Neuronal stem cell (in vitro differentiated cells): ENCODE results near the gene GALM.
"Not testable (repeated sequence)": the region's sequence is repeated elsewhere in the genome, so short reads cannot be mapped to it uniquely, and the experiment has no call there.

Experiments
- DNase-seq: peaks from one replicate; pipeline ENCODE4 v3.0.0-alpha.2; 2013; ENCODE audit warnings: low spot score
- H2AFZ ChIP-seq: one replicate; pipeline ENCODE4 v1.6.1; 2013; ENCODE audit warnings: mild to moderate bottlenecking, low read length, inconsistent platforms
- H2AK5ac ChIP-seq: 2 replicates; pipeline ENCODE4 v1.6.1; 2013; ENCODE audit warnings: low read depth, mild to moderate bottlenecking, inconsistent platforms, low read length, moderate library complexity, mixed read lengths
- H2BK120ac ChIP-seq: 2 replicates; pipeline ENCODE4 v1.6.1; 2013; ENCODE audit warnings: low read depth, mild to moderate bottlenecking, inconsistent platforms, low read length, moderate library complexity, mixed read lengths
- H2BK12ac ChIP-seq: one replicate; pipeline ENCODE4 v1.6.1; 2013; ENCODE audit warnings: low read length, inconsistent platforms
- H2BK15ac ChIP-seq: 2 replicates; pipeline ENCODE4 v1.6.1; 2013; ENCODE audit warnings: mild to moderate bottlenecking, low read length, inconsistent platforms, mixed read lengths
- H2BK5ac ChIP-seq: one replicate; pipeline ENCODE4 v1.6.1; 2013; ENCODE audit warnings: inconsistent platforms, mild to moderate bottlenecking, low read length, moderate library complexity
- H3K14ac ChIP-seq: one replicate; pipeline ENCODE4 v1.6.1; 2013; ENCODE audit warnings: low read length, inconsistent platforms
- H3K18ac ChIP-seq: 2 replicates; pipeline ENCODE4 v1.6.1; 2013; ENCODE audit warnings: low read length, inconsistent platforms
- H3K23ac ChIP-seq: 2 replicates; pipeline ENCODE4 v1.6.1; 2013; ENCODE audit warnings: low read depth, mild to moderate bottlenecking, mixed read lengths, low read length, inconsistent platforms; ENCODE audit not compliant: poor library complexity
- H3K27ac ChIP-seq: replicated peaks from 3 replicates; pipeline ENCODE4 v1.5.1; 2013; ENCODE audit warnings: low read length, inconsistent platforms
- H3K27me3 ChIP-seq, 3 experiments: 2 replicates each; pipeline ENCODE4 v1.6.1; 2013; ENCODE audit warnings: low read length in 3 of 3, mild to moderate bottlenecking in 2 of 3, inconsistent platforms in 1 of 3, low read depth in 1 of 3, mixed read lengths in 1 of 3, moderate library complexity in 1 of 3; ENCODE audit not compliant: control insufficient read depth in 3 of 3, insufficient read depth in 3 of 3
- H3K36me3 ChIP-seq, 2 donors: replicated peaks in 1 of 2; 2 replicates each; pipeline ENCODE4 v1.6.1; 2013; ENCODE audit warnings: low read length in 2 of 2; ENCODE audit not compliant: control insufficient read depth in 2 of 2, insufficient read depth in 2 of 2
- H3K4ac ChIP-seq: 2 replicates; pipeline ENCODE4 v1.6.1; 2013; ENCODE audit warnings: inconsistent platforms, mild to moderate bottlenecking, low read length, moderate library complexity
- H3K4me1 ChIP-seq, 2 donors: 1 replicate in 1 of 2; 2 replicates in 1 of 2; pipeline ENCODE4 v1.6.1; 2013; ENCODE audit warnings: low read length in 2 of 2, low read depth in 1 of 2; ENCODE audit not compliant: control insufficient read depth in 2 of 2, insufficient read depth in 1 of 2
- H3K4me2 ChIP-seq: one replicate; pipeline ENCODE4 v1.6.1; 2013; ENCODE audit warnings: mild to moderate bottlenecking, low read length, inconsistent platforms; ENCODE audit not compliant: insufficient read depth, poor library complexity, severe bottlenecking
- H3K4me3 ChIP-seq, 2 donors: 2 replicates each; pipeline ENCODE4 v1.5.1; 2013; ENCODE audit warnings: low read length in 2 of 2, mild to moderate bottlenecking in 2 of 2, inconsistent platforms in 1 of 2, moderate library complexity in 1 of 2
- H3K79me1 ChIP-seq: one replicate; pipeline ENCODE4 v1.6.1; 2013; ENCODE audit warnings: low read depth, mild to moderate bottlenecking, inconsistent platforms, low read length, moderate library complexity
- H3K9ac ChIP-seq: one replicate; pipeline ENCODE4 v1.6.1; 2013; ENCODE audit warnings: mild to moderate bottlenecking, low read depth, low read length, inconsistent platforms; ENCODE audit not compliant: poor library complexity
- H3K9me3 ChIP-seq, 2 donors: replicated peaks in 1 of 2; 2 replicates each; pipeline versions ENCODE3 to v1.6.1; 2013; ENCODE audit warnings: low read length in 2 of 2, mild to moderate bottlenecking in 2 of 2, inconsistent platforms in 1 of 2, low read depth in 1 of 2, mixed read lengths in 1 of 2, moderate library complexity in 1 of 2; ENCODE audit not compliant: control insufficient read depth in 2 of 2, insufficient read depth in 1 of 2
- H4K8ac ChIP-seq: one replicate; pipeline ENCODE4 v1.6.1; 2013; ENCODE audit warnings: low read depth, mild to moderate bottlenecking, inconsistent platforms, low read length, moderate library complexity
- H4K91ac ChIP-seq: one replicate; pipeline ENCODE4 v1.6.1; 2013; ENCODE audit warnings: low read length, low read depth, mild to moderate bottlenecking, inconsistent platforms; ENCODE audit not compliant: poor library complexity
- WGBS, 2 donors: extraction: QIAGEN DNeasy Blood & Tissue Kit; methylation state at CpG; one replicate each; pipeline ENCODE4 v1.1.7; 2013; ENCODE audit warnings: missing lambda C conversion rate in 2 of 2, mixed read lengths in 1 of 2; ENCODE audit not compliant: insufficient read length in 2 of 2, insufficient replicate concordance in 1 of 2; ENCODE audit errors: extremely low coverage in 2 of 2; 5-methylcytosine and 5-hydroxymethylcytosine counted together

GALM gene

DNA sequence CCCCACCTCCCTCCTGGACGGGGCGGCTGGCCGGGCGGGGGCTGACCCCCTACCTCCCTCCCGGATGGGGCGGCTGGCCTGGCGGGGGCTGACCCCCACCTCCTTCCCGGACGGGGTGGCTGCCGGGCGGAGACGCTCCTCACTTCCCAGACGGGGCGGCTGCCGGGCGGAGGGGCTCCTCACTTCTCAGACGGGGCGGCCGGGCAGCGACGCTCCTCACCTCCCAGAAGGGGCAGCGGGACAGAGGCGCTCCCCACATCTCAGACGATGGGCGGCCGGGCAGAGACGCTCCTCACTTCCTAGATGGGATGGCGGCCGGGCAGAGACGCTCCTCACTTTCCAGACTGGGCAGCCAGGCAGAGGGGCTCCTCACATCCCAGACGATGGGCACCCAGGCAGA lies 90.0 kb downstream of the GALM start:
- not testable (repeated sequence) for H2BK120ac ChIP-seq, DNase-seq, H4K91ac ChIP-seq, H3K23ac ChIP-seq, H3K4me1 ChIP-seq, H3K18ac ChIP-seq, H2BK12ac ChIP-seq, H3K27ac ChIP-seq, H3K4me2 ChIP-seq, H4K8ac ChIP-seq, H3K27me3 ChIP-seq, H3K9me3 ChIP-seq, H3K14ac ChIP-seq, H2BK5ac ChIP-seq, H3K36me3 ChIP-seq, H2BK15ac ChIP-seq, H2AK5ac ChIP-seq, H2AFZ ChIP-seq, H3K9ac ChIP-seq, H3K4me3 ChIP-seq, H3K4ac ChIP-seq, H3K79me1 ChIP-seq
- no CpG with 5 or more reads among the region's 31 CpGs for WGBS, 2 donors

DNA sequence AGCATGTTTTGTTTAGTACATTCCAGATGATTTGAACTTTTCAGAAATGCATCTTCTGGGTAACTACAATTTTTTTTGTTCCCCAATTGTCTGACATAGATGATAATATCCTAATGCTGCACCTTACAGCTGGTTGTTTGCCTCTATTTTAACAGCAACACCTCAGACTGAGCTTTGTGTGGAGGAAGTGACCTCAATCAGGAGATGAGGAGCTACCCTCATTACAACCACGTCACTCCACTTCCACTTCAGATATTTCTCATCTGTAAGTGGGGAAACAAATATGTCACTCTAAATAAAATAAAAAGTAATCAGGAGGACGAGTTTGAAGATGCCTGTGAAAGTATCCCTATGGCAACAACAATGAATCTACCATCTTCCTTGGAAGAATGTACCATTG lies 97.3 kb downstream of the GALM start:
- Histone ChIP-seq H4K91ac (no peak overlapping the region), H3K36me3 (no peaks in the 10 kb centered on the region), H3K4me2 (no peak overlapping the region), H3K14ac (no peak overlapping the region), H3K9me3 (no peaks in the 10 kb centered on the region), H3K23ac (no peak overlapping the region), H2BK12ac (no peak overlapping the region), H2BK15ac (no peak overlapping the region), H3K18ac (no peak overlapping the region), H3K9ac (no peak overlapping the region), H2AFZ (no peak overlapping the region), H2AK5ac (no peak overlapping the region), H3K4ac (no peak overlapping the region), H3K79me1 (no peaks in the 10 kb centered on the region), H3K27ac (no peak overlapping the region), H4K8ac (no peak overlapping the region), H3K4me1 (no peaks in the 10 kb centered on the region), H3K27me3 (peaks cover 0 to 14% (median 0%) of the 10 kb centered on the region in 3 experiments), H2BK120ac (no peak overlapping the region), H2BK5ac (no peak overlapping the region), H3K4me3 (no peak overlapping the region)
- WGBS, 2 donors: no CpG with 5 or more reads among the region's 2 CpGs
- no peak for DNase-seq

DNA sequence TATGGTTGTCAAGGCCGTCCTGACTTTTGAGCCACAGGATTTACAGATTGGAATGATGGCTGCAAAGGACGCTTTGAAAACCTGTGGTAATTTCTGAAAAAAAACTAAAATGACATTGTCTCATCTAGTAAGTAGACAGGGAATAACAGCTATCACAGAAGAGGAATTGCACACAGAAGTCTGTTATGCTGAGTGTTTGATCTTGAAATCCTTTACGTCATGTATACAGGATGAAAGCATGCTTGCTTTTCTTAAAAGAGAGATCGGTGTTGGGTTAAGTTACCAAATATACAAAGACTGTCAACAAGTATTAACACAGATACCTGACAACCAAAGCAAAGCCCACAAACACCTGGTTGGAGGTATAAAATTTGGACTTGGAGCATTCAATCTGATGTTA lies 97.8 kb downstream of the GALM start:
- Histone ChIP-seq H3K23ac (no peak overlapping the region), H2BK15ac (no peak overlapping the region), H4K91ac (no peak overlapping the region), H2BK120ac (no peak overlapping the region), H2AFZ (no peak overlapping the region), H3K27me3 (peaks cover 0 to 14% (median 0%) of the 10 kb centered on the region in 3 experiments), H3K27ac (no peak overlapping the region), H4K8ac (no peak overlapping the region), H2BK12ac (no peak overlapping the region), H3K4me3 (no peak overlapping the region), H2AK5ac (no peak overlapping the region), H2BK5ac (no peak overlapping the region), H3K9me3 (no peaks in the 10 kb centered on the region), H3K36me3 (no peaks in the 10 kb centered on the region), H3K9ac (no peak overlapping the region), H3K4me1 (no peaks in the 10 kb centered on the region), H3K4ac (no peak overlapping the region), H3K4me2 (no peak overlapping the region), H3K79me1 (no peaks in the 10 kb centered on the region), H3K14ac (no peak overlapping the region), H3K18ac (no peak overlapping the region)
- no CpG with 5 or more reads among the region's 4 CpGs for WGBS, 2 donors
- DNase-seq: no peak

DNA sequence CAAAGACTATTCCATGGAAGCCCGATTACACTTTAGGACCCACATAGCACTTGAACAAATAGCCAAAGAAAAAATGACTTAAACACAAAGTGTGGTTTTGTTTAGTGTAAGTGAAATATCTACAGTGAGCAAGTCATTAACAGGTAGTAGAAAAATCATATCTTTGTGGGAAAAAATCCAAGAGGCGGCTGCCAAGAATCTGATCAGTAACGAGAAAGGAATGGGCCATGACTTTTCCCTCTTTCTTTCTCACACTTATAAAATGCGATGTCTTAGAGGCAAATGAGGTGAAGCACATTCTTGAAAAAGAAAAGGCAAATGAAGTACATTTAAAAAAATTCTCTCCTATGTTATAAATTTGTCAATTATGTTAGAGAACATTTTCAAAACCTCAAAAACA lies 99.2 kb downstream of the GALM start:
- Histone ChIP-seq H3K4me1 (no peaks in the 10 kb centered on the region), H2BK15ac (no peak overlapping the region), H3K27ac (no peak overlapping the region), H3K18ac (no peak overlapping the region), H2BK120ac (no peak overlapping the region), H2AFZ (no peak overlapping the region), H3K27me3 (peaks cover 0 to 16% (median 0%) of the 10 kb centered on the region in 3 experiments), H3K4me2 (no peak overlapping the region), H4K8ac (no peak overlapping the region), H2BK5ac (no peak overlapping the region), H3K79me1 (no peaks in the 10 kb centered on the region), H3K4me3 (no peak overlapping the region), H3K9ac (no peak overlapping the region), H2BK12ac (no peak overlapping the region), H4K91ac (no peak overlapping the region), H3K36me3 (no peaks in the 10 kb centered on the region), H3K9me3 (no peaks in the 10 kb centered on the region), H3K14ac (no peak overlapping the region), H3K23ac (no peak overlapping the region), H2AK5ac (no peak overlapping the region), H3K4ac (no peak overlapping the region)
- no CpG with 5 or more reads among the region's 4 CpGs for WGBS, 2 donors
- DNase-seq: no peak
